Stimulated activated CD8-positive, alpha-beta memory T cell treated with anti-CD3 and anti-CD28 coated beads, Interleukin-4, amount 100 ng/mL, for 1 hour (primary cell): ENCODE results near the gene ASTN2.

ENCODE experiments used
- DNase-seq, 2 donors: peaks; one replicate each; pipeline ENCODE4 v3.0.0-alpha.2; 2020; ENCODE audit warnings: low read depth in 2 of 2, low spot score in 1 of 2

The ASTN2 gene

DNA sequence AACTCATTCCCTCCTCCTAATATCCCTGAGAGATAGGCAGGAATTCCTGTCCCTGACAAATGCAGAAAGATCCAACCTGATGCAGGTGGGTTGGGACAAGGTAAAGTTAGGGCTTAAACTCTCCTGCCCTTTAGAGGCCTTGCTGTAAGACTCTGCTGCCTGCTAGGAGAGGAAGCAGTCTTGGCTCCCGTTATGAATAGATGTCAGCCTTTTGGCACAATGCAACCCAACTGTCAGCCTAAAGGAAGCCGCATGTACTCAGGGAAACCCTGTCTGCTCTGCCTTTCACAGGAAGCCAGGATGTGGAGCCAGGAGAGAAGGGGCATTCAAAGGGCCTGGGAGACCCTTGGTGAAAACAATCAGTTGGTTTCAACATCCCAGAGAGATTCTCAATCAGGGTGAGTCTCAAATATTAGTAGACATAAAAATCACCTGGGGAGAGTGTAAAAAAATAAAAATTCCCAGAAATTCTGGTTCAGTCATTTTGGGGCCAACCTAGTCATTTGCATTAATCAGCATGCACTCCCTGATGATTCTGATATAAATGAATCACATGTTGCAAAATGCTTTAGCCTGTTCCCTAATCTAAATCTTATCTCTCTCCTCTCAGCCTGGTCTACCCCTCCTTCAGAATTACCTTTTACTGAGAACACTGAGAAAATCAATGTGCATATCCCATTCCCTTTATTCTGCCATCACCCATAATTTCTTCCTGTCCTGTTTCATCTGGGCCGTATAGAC is 864.0 kb downstream of the ASTN2 start:
- DNase-seq, result no peak

DNA sequence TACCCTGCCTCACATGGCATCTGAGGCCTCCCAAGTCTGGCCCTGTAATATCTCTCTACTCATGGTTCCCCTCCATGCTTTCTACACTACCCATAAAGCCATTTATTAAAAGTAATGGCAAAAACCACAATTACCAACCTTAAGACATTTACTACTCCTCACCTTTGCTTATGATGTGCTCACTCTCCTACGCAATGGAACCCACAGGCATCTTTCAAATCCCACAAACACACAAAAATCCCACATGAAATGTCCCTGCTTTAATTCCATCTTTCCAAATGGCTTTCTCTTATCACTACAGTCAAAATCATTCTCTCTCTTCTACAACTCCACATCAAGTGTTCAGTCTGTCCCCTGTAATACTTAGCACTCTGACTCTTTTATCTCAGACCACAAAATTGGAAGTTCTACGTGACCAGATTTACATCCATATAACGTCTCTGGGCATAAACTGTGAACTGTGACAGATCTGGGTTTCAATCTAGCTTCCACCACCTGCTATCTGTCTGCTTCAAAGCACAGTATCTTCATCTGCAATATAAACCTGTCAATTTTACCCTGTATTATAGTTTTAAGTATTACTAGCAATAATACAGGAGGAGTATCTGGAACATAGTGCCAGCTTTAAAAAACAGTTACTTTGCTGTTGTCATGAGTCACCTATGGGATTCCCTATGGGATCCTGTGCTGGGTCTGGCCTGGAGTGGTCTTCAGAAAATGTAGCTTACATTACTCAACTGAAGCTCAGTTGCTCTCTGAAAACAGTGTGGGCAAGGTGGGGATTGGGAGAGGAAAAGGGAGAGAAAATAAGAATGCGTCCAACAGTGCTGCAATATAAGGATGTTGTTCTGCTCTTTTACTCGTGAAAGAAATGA is 864.8 kb downstream of the ASTN2 start:
- no peak for DNase-seq

DNA sequence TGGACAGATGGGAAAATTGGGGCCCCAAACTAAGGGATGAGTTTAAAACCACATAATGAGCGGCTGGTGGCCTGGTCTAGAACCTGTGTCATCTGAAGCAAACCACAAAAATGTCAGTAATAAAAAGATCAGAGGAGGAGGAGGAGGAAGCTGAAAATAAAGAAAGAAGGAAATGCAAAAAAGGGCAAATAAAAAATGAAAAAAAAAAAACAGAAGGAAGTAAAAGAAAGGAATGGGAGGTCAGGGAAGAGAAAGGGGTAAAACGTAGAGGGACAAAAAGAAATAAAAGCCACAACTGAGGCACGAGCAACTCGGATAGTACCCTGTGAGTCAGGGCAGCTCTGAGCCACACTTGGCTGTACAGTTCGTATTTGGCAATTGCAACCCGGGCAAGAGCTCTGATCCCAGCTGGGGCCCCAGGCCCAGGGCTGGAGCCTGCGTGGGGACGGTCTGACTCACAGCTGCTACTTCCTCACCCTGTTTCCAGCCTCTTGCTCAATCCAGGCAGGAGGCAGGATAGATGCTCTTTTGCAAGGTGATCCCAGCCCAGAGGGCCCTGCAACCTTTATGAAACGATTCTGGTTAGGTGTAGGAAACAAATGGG is 865.7 kb downstream of the ASTN2 start:
- DNase-seq, result no peak

DNA sequence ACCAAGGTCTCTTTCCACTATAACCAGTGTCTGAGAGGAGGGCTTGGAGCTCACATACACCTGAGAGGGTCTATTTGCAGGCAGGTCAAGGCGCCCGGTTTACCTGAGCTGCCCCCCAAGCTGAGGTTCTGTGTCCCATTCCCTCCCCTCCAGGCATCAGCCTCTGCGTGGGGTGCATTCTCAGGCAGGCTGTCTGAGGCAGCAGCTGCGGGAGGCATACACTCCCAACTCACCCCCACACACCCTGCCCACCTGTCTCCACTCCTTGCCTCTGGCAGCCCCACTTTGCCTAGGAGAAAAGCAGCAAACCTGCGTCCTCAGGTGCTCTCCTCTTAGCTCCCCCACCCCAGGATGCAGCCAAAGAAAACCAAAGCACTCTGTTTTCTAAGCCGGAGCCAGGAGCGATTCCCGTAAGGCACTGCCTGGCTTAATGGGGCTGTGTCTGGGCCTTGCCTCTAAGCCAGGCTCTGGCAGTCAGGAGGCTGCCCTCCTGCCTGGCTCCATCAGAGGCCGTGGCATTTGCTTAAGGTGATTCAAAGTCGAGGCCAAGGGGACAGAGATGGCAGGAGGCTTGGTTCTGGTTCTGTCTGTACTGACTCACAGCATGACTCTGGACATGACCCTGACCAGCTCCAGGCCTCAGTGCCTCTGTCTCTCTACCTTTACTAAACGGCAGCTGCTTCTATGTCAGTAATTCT is 867.0 kb downstream of the ASTN2 start:
- no peak for DNase-seq

DNA sequence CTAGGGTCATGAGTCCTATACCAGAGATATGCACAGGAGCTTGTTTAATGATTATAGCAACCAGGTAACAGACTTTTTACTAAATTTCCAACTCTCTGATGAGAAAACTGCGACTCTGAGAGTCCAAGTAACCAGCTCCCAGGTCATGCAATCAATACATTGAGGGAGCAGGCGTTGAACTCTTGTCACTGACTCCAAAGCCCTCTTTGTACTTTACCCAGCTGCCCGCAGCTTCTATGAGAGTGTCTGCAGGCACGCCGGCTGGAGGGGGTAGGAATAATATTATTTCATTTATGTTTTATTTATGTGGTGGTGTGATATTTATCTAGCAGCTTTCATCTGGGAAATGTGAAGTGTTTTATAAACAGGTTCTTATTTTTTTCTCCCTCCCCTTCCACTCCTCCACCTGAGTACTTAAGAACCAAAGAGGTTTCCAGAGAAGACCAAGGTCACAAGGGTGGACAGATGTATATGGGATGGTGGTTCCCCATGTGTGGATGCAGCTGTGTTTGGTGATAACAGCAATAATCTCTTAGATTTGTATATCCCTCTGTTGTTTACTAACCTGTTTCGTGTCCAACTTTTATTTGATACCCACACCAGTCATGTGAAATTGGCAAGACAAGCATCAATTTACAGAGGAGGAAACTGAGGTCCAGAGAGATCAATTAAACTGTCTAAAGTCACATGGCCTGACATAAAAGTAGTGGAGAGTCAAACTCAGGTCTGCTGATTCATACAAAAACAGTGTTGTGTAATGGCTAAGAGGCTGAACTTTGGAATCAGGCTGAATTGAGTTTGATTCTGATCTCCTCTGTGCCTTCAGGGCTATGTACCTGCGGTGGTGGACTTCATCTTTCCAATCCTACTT is 867.9 kb downstream of the ASTN2 start:
- no peak for DNase-seq

DNA sequence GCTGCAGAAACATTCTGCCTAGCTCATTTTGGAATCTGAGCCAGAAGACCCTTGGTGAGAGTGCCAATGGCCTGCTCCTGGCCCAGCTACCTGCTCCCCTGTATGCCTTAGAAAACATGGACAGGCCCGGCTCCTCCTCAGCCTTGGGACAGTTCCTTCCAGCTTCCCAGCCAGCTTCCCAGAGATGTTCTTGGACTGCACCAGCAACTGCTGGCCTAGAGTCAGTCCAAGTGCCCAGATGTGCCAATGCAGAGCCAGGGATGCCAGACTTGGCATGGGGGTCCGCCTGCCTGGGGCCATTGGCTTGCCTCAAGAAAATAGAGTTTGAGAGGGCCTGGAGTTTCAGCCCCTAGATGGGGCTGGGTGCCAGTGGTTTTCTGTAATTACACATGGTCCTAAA is 870.0 kb downstream of the ASTN2 start:
- DNase-seq, result no peak

DNA sequence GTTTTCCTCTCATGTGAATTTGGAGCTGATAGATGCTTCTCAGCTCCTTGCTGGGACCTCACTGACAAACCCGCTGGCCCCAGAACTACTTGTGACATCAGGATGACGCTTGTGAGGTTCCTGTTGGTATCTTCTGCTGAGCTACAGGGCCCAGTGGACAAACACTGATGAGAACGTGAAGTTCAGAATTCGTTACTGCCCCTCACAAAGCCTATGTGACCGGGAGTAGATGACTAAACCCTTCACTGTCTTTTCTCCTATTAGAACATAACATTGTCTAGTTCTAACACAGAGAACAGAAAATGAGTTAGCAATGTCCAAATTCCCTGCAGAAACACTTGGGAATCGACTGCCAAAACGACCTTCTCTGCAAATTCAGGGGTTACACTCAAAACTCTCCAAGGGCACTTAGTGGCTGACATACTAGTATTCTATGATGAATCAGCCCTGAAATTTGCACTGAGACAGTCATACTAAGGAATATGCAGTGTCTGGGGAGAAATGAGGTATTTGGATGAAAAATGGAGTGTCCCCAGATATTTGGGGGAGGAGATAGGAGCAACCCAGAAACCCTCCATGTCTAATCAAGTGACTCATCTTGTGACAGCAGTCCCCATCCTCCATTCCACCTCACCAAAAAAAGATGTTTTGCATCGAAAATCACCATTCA is 871.0 kb downstream of the ASTN2 start:
- no peak for DNase-seq

DNA sequence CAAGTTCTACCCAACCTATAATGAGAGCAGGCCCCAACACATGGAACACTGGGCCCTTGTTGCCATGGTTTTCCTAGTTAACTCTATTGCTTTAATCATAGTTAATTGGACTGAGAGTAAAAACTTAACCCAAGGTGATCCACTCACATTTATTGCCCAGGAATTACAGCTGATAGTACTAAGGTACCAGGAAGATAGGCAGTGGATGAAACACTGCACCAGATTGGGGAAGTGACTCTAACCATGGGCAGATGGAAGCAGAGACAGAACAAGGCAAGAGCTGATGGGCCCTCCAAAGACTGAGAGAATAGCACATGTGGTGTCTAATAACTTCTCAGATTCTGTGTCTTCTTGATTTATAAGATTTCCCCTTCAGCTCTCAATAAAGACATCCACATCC is 873.5 kb downstream of the ASTN2 start:
- DNase-seq, result no peak

DNA sequence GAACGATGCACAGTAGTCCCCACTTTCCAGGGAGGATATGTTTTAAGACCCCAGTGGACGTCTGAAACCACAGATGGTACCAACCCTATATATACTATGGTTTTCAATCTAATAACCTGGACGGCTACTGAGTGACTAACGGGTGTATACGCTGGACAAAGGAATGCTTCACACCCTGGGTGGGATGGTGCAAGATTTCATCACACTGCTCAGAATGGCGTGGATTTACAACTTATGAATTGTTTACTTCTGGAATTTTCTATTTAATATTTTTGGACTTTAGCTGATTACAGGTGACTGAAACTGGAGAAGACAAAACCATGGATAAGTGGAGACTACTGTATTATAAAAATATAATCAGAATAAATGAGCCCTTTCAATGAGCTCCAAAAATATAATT is 875.3 kb downstream of the ASTN2 start:
- DNase-seq, result no peak

DNA sequence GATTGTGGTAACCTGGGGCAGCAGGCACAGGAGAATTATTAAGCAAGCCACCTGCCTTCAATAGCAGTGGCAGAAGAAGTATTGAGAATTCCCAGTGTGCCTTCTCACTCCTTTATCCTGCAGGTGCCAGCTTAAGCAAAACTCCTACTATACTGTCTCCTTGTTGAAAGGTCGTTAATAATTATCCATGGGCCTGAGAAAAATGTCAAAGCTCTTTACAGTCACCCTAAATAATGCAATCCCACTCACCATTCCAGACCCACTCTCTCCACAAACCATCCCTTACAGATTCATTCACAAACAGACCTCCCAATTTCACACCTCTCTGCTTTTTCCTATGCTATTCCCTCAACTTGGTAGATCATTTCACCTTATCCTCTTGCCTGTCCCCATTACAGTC is 889.2 kb downstream of the ASTN2 start:
- DNase-seq, result no peak

DNA sequence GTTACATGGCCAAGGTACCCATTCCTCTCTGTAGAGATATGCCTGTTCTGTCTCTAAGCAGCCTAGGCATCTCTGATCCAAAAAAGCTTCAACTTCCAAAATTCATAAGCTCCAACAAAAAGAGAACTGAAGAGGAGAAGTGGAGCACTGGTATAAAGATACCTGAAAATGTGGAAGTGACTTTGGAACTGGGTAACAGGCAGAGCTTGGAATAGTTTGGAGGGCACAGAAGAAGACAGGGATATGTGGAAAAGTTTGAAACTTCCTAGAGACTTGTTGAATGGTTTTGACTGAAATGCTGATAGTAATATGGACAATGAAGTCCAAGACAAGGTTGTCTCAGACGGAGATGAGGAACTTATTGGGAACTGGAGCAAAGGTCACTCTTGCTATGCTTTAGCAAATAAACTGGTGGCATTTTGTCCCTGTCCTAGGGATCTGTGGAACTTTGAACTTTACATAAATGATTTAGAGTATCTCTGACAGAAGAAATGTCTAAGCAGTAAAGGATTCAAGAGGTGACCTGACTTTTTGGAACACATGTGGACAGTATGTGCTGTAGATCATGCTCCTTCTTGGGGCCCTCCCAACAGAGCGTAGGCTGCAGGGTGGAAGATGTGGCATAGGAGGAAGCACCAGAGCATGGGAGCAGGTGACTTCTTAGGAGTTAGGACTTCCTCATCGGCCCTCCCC is 889.9 kb downstream of the ASTN2 start:
- DNase-seq, result no peak

DNA sequence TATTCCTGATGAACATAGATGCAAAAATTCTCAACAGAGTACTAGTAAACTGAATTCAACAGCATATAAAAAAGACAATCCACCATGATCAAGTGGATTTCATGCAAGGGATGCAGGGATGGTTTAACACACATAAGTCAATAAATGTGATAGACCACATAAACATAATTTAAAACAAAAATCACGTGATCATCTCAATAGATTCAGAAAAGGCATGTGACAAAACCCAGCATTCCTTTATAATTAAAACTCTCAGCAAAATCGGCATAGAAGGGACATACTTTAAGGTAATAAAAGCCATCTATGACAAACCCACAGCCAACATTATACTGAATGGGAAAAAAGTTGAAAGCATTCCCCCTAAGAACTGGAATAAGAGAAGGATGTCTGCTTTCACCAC is 894.6 kb downstream of the ASTN2 start:
- no peak for DNase-seq

DNA sequence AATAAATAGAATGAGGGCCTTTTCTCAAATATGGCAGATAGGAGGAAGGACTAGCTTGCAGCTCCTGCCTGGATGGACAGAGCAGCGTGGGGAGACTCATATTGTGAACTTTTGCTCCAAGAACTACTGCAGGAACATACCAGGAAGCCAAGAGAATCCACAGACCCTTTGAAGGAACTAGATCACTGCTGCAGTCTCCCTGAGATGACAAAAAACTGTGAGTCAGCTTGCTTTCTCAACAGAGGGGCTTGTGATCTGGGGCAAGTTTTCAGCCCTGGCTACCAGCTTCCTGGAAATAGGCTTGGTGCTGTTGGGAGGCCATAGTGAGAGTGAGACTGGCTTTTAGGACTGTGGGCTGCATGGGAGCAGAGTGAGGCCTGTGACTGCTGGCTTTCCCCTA is 898.4 kb downstream of the ASTN2 start:
- no peak for DNase-seq

DNA sequence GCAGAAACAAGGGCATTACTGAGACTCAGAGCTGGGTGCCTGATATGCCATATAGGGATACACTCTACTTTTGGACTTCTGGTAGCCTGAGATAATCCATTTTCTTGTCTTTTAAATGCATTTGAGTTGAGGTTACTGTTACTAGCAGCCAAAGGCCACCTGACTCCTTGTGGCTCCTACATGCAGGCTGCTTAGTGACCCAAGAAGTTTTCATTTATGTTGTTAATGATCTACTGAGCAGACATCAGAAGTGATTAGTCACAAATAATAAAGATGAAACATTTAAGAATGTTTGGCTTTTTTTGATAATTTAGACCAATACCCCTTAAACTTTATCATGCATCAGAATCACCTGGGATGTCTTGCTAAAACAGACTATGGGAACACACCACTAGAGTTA is 899.3 kb downstream of the ASTN2 start:
- DNase-seq, result no peak

DNA sequence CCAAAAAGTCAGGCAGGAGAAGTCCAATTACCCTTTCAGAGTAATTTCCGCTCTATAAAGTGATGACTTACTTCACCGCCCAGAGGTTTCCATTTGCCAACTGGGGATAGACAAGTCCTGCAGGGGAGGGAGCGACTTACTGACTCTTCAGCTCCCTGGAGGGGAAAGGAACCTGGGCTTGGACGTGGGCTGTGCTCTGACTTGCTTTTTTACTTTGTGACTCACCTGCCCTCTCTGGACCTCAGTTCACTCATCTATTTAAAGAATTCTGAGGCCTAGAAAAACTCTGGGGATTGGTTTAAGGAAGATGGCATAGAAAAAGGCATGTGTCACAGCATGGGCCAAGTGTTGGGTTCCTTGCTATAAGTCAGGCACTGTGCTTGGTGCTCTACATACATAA is 908.2 kb downstream of the ASTN2 start:
- DNase-seq, result no peak

DNA sequence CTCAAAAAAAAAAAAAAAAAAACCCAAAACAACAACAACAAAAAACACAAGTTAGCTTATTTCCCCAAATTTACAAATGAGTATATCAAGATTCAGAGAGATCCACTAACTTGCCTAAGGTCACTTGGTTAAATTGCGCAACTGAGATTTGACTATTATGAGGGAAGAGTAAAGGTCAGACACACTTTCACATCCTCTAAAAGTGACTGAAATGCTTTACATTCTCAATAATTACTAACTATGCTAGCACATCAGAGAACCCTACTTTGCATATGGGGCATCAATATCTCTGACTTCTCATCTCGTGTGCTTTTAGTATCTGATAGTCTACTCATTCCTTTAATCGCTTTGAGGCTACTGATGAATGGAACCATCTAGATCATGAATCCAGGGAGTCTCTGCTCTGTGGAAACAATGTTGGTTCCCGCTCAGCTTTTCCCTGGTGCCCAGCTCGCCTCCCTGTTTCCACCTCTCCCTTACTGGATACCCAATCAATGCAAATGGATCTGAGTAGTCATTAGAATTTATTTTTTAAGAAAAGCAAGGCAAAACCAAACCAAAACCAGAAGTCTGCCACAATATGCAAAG is 909.9 kb downstream of the ASTN2 start:
- no peak for DNase-seq

DNA sequence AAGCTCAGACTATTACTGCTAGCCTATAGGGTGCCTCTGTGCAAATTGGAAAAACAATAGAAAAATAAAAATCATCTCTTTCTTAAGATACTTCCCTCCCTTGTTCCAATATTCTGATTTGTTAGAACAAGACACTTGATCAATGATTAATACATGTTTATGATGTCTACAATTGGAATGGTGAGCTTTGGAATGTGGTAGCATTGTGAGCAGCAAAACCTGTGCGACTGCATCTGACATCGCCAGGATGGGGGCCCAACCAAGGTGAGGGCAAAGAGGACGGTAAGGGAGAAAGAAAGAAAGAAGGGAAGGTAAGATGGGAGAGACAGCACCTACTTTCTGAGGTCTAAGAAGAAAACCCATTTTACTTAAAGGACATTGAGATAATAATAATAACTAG is 910.8 kb downstream of the ASTN2 start:
- DNase-seq, result no peak

DNA sequence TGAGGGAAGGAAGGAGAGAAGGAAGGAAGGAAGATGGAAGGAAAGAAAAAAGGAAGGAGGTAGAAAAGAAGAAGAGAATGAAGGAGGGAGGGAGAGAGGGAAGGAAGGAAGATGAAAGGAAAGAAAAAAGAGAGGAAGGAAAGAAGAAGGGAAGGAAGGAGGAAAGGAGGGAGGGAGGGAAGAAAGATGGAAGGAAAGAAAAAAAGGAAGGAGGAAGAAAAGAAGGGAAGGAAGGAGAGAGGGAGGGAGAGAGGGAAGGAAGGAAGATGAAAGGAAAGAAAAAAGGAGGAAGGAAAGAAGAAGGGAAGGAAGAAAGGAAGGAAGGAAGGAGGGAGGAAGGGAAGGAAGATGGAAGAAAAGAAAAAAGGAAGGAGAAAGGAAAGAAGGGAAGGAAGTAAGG is 912.1 kb downstream of the ASTN2 start:
- no peak for DNase-seq

DNA sequence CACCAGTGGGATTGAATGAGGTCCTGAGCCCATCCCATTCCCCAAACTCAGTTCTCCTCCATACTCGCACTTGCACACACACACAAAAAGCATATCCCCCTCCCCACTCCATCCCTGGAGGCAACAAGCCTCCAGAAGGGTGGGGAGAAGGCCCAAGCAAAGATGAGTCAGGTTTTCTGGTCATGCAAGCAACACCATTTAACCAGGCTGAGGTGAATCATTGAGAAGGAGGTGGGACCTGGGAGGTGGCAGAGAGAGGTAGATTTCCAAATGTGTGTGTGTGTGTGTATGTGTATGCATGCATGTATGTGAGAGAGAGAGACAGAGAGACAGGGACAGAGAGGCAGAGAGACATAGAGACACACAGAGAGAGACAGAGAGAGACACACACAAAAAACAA is 913.0 kb downstream of the ASTN2 start:
- DNase-seq, result no peak
